ENCODE measurements around the gene LAMA2. TPM values are rescaled to one million over a fixed set of nuclear protein-coding genes. Genes with fewer than 3 reads are reported as not detected.

LAMA2 gene
- total RNA-seq, 1 donor from 2014 or later, result 16.8 TPM

GRCh38 chr6:129368970-129369369 is 486.0 kb downstream of the LAMA2 start:
- no peak for DNase-seq

DNA sequence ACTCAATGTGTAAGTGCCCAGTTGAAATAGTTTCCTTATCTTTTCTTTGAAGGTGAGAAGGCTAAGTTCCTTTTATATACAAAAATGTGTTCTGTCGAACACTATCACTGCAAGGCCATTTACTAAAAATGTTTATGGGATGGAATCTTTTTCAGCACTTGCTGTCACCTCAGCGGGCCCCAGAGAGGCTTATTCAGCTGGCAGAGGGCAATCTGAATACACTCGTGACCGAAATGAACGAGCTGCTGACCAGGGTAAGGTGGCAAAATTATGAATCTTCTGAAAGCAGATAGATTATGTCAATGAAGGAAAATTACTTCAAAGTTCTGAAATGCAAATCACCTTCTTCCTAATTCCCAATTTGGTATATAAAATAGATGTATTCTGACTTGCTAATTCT is 486.8 kb downstream of the LAMA2 start:
- DNase-seq, result no peak

DNA sequence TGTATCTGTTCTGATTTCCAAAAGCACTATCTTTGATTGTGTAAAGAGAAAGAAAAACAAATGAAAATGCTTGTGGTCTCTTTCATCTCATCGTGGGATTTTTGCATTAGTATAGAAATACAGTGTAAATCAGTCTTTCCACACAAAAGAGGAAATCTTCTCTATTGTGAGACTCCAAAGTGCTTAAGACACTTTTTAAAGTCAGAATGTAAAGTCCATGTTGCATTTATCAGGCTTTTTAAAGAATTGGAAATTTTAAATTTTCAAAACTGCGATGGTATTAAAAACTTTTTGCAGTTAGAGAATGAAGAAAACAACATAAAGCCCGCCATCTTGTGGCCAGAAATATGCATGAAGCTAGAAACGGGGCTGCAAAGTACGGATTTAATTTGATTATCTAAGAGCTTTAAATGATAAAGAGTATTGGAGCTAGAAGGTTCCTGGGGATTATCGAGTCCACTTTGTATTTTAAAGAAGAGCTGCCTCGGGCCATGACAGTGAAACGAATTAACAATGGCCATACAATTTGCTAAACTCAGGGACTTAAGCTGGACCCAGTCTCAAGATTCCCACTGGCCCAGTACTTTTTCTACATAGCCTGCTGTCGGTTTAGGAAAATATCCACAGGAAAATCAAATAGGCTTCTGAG is 487.5 kb downstream of the LAMA2 start:
- no peak for DNase-seq

DNA sequence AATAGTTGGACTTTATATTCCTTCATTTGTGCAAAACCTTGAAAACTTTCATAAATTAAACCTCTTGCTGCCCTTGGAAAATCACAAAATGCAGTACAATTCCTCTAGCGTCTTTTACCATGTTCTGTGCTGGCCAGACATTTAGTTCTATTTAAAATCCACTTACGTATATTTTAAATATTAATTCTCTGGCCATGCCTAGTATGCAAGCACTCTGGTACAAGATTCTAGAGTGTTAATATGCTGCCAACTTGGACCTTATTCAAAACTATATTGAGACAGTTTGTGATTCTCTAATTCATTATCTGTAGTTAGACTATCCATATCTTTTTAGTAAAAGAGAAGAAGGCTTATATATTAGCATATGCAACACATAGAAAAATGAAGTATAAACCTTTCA is 498.9 kb downstream of the LAMA2 start:
- no peak for DNase-seq

DNA sequence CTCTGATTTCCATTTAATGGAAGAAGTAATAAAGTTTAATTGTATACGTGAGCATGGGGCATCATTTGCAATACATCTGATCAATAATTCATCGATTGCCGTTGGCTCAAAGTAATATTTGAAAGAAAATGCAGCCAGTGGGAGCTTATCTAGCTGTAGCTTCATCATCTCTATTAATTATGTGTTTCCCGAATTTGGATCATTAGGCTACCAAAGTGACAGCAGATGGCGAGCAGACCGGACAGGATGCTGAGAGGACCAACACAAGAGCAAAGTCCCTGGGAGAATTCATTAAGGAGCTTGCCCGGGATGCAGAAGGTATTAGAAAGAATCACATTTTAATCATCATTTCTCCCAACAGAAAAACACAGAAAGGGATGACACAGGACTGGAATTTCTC is 500.0 kb downstream of the LAMA2 start:
- no peak for DNase-seq

DNA sequence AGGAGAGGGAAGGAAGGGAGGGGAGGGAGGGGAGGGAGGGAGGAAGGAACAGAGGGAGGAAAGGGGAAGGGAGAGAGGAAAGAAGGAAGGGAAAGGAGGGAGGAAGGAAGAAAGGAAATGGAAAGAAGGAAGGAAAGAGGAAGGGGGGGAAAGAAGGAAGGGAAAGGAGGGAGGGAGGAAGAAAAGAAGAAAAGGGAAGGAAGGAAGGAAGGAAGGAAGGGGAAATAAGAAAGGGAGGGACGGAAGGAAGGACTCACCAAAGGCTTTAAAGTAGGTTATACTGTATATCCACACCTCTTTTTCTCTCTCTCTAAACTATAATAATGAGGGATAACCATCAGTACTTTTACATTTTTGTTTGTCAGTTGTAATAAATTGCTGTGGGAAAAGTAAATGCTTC is 502.2 kb downstream of the LAMA2 start:
- DNase-seq, result no peak

- no peak for DNase-seq
Observed at GRCh38 chr6:129390900-129391299, 508.0 kb downstream of the LAMA2 start.

GRCh38 chr6:129393654-129394053 is 510.7 kb downstream of the LAMA2 start:
- DNase-seq, result no peak

DNA sequence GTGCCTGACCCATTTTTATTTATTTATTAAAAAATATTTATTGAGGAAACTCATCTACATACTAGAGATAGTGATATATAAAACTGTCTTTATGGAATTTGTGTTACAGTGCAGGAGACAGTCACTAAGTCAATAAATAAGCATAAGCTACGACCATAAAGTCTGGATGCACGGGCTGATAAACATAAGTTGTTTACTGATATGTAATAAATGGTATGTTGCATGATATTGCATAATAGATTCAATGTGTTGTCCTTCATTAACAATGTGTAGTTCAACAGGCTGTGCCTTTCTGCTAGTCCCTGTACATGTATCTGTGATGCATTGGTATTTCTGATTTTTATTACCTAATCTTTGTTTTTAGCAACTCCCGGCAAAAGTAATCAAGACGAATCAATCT is 515.8 kb downstream of the LAMA2 start:
- no peak for DNase-seq

- no peak for DNase-seq
Observed at GRCh38 chr6:129402244-129402643, 519.3 kb downstream of the LAMA2 start.

DNA sequence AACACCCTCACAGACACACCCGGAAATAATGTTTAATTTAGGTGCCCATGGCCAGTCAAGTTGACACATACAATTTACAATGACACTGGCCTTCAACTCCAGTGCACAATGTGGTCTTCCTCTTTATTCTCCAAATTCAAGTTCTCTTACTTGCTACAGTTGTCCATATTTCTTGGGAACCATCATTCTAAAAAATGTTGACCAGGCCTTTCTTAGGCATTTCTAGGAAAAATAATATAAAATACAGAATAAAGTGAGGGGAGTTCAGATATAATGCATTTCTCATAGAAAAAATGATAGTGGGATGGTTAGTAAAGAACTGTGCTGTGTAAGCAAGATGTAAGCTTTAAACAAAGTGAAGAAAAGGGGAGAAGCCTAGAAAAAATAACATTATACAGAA is 528.2 kb downstream of the LAMA2 start:
- no peak for DNase-seq

DNA sequence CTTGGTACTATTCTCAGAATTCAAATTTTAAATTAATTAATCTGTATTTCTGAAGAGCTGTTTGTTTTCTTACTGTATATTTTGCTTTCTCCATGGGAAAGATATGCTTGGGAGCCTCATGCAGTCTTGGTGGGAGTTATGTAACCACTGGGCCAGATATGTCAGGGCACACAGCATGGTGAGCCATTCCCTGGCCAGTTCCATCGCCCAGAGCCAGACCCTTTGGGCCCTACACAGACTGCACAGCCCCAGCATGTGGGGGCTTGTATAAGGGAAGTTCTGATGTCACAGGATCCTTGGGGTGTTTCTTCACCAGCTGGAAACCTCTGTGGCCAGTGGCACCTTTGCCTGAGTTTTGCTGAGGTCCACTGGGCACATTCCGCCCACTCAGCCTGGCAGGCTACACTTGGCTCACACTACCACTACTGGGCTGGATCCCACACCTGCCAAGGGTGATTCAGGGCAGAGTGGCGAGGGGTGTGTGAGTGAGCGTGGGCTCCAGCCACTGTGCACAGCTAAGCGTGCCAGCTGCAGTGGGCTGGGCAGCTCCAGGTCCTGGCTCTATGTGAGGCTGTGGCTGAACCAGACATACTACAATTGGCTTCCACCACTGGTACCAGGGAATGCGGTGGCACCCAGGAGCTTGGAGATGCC is 533.5 kb downstream of the LAMA2 start:
- no peak for DNase-seq

GRCh38 chr6:129417416-129418086 is 534.6 kb downstream of the LAMA2 start:
- no peak for DNase-seq

- DNase-seq, result no peak
Observed at GRCh38 chr6:129419324-129419723, 536.4 kb downstream of the LAMA2 start.

DNA sequence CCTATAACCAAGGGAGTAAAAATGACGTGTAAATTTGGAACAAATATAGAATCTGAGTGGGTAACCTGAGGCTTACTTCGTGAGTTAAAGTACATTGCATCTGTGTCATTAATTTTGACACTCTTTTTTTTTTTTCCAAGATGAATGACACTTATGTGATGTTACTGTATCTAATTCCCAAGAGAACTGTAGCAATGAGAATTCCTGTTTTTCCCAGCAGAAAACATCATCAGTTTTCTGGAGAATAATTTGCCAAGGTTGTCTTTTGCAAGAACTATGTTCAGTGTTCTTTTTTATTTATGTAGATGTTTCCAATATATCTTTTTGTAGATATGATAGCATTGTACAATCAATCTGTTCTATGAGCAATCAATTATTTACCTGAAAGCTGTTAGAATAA is 543.4 kb downstream of the LAMA2 start:
- no peak for DNase-seq

GRCh38 chr6:129429956-129430355 is 547.0 kb downstream of the LAMA2 start:
- DNase-seq, result no peak

DNA sequence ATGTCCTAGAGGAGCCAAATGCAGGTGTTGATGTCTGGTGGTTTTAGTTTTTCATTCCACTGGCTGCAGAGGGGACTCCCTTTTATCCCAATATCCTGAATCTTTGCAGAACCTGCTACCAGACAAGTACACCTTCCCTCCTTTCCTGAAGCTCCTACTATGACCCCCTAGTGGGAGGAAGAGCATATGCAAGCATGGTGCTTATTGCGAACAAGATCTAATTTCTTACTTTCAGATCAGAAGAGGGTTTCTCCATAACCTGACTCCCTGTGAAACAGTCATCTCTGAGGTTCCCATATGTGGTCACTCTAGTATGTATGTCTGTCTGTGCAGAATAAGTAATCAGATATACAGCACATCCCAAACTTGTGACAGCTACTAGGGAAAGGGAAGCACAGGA is 549.8 kb downstream of the LAMA2 start:
- no peak for DNase-seq

GRCh38 chr6:129434091-129434490 is 551.2 kb downstream of the LAMA2 start:
- DNase-seq, result no peak

DNA sequence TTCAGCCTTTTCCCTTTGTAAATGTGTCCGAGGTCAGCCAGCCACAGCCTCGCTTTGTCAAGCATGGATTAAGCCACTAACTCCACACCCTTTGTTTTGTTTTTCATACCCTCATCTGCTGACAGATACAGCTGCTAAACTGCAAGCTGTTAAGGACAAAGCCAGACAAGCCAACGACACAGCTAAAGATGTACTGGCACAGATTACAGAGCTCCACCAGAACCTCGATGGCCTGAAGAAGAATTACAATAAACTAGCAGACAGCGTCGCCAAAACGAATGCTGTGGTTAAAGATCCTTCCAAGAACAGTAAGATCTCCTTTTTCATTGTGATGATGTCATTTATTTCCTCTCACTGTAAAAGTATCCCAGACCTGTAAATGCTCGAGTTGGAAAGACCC is 557.8 kb downstream of the LAMA2 start:
- no peak for DNase-seq

GRCh38 chr6:129444683-129445082 is 561.7 kb downstream of the LAMA2 start:
- DNase-seq, result no peak

- no peak for DNase-seq
Observed at GRCh38 chr6:129446272-129447197, 563.6 kb downstream of the LAMA2 start.

GRCh38 chr6:129447198-129447565 is 564.2 kb downstream of the LAMA2 start:
- DNase-seq, result no peak

GRCh38 chr6:129448965-129449364 is 566.0 kb downstream of the LAMA2 start:
- DNase-seq, result no peak

All from occipital lobe (tissue), 2 donors.